ENCODE data around the gene PLXNA2.

Gene PLXNA2

DNA sequence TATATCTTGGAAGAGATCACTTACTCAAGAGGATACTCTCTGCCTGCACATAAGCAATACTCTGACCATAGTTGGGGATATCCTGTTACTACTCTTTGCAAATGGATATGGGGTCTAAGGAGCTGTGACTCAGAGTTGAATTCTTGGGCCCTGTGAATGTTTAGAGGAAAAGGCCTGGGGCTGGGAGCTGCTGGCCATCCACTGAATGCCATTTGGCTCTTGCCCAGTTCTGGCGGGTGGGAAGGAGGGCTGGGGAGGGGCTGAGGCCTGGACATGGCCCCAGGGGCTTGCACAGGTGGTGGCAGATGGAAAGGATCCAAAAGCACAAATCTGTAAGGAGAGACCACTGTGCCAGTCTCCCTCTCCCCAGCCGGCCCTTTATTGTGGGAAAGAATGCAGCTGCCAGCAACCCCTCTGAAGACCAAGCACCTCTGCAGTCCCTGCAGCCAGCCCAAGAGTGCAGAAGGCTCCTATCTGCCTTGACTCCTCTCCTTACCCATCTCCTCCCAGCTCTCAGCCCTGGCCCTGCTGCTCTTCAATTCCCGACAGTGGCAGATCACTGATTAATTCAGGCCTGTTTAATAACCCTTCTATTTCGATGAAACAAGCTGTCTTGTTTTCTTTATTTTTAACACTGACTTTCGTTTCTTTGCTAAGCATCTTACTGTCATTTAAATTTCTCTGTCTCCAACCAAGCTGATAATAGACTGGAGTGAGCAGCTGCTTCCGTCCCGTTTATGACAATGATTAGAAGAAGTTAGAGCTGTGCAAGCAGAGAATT, 12.1 kb downstream of the PLXNA2 start:
- no peaks in the 10 kb centered on the region for H3K36me3 ChIP-seq (replicated peaks; ENCODE audit: low read depth, low read length)
- no peak overlapping the region for H2AFZ ChIP-seq (ENCODE audit: low read depth, low read length)
- H4K20me1 ChIP-seq (ENCODE audit: insufficient read depth, low read length), result no peaks in the 10 kb centered on the region; the same call in 1 of the 2 replicates
- peaks cover 46% of the 10 kb centered on the region for H3K79me2 ChIP-seq (ENCODE audit: low read length)
- H3K27ac ChIP-seq (ENCODE audit: low read length), result no peak overlapping the region
- no peak overlapping the region for H3K4me3 ChIP-seq (ENCODE audit: low read length)
- H3K4me1 ChIP-seq (ENCODE audit: low read length), result peaks cover 35% of the 10 kb centered on the region
- no peak overlapping the region for H3K9ac ChIP-seq (ENCODE audit: low read length)
- TF ChIP-seq CTCF (IDR thresholded peaks at IDR 0.05; ENCODE audit: low read depth, low read length), result no peak
- TF ChIP-seq EZH2phosphoT487 (IDR thresholded peaks at IDR 0.05; ENCODE audit: low read depth), result no peak
- no peaks in the 10 kb centered on the region for H3K27me3 ChIP-seq (ENCODE audit: low read depth, low read length)
- H3K4me2 ChIP-seq (ENCODE audit: low read length), result no peak overlapping the region
- no peaks in the 10 kb centered on the region for H3K9me3 ChIP-seq (ENCODE audit: insufficient read depth, low read length)

DNA sequence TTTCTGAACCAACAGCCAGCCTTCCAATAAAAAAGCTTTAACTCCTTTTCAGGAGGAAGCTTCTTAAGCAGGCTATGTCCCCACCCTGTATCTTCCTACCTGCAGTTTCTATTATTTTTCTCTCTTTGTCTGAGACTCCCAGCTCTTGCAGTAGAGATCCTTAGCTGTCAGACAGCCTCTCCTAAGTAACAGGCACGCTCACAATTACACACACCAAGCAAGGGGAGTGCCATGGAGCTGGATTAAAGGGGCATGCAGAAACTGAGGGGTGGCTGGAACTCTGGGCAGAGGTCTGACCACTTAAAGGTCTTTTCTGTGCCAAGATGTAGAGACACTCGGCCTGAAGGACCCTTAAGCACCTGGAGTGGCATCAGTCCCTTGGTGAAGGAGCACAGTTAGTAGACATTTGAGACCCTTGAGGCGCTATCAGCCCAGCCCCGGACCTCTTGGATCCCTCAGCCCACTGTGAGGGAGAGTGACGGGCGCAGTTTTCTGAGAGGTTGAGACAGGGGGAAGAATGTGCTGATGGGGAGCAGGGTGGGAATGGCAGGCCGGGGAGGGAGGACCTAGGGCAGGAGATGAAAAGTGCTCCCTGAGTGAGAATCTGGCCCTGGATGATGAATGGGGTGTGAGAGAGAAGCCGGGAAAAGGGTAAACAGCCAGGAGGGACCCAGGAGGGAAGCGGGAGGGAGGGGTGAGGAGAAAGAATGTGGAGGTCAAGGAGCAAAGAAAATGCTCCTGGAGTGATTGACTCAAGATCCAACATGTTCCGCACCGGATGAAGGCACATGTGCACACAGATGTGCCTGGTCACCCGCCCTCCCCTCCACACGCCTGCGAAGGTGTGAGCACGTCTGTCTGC, 13.3 kb downstream of the PLXNA2 start:
- H3K27me3 ChIP-seq (ENCODE audit: low read depth, low read length), result no peaks in the 10 kb centered on the region
- no peak overlapping the region for H2AFZ ChIP-seq (ENCODE audit: low read depth, low read length)
- H3K9ac ChIP-seq (ENCODE audit: low read length), result no peak overlapping the region
- no peaks in the 10 kb centered on the region for H3K36me3 ChIP-seq (replicated peaks; ENCODE audit: low read depth, low read length)
- peaks cover 42% of the 10 kb centered on the region for H3K79me2 ChIP-seq (ENCODE audit: low read length)
- no peaks in the 10 kb centered on the region for H3K9me3 ChIP-seq (ENCODE audit: insufficient read depth, low read length)
- H3K4me1 ChIP-seq (ENCODE audit: low read length), result peaks cover 27% of the 10 kb centered on the region
- H4K20me1 ChIP-seq (ENCODE audit: insufficient read depth, low read length), result no peaks in the 10 kb centered on the region; the same call in 1 of the 2 replicates
- H3K4me3 ChIP-seq (ENCODE audit: low read length), result no peak overlapping the region
- no peak overlapping the region for H3K27ac ChIP-seq (ENCODE audit: low read length)
- no peak overlapping the region for H3K4me2 ChIP-seq (ENCODE audit: low read length)
- TF ChIP-seq CTCF (IDR thresholded peaks at IDR 0.05; ENCODE audit: low read depth, low read length), result no peak
- TF ChIP-seq EZH2phosphoT487 (IDR thresholded peaks at IDR 0.05; ENCODE audit: low read depth), result no peak

GRCh38 chr1:208228550-208228949, 15.6 kb downstream of the PLXNA2 start:
- H3K27me3 ChIP-seq (ENCODE audit: low read depth, low read length), result no peaks in the 10 kb centered on the region
- no peak overlapping the region for H3K4me2 ChIP-seq (ENCODE audit: low read length)
- H2AFZ ChIP-seq (ENCODE audit: low read depth, low read length), result no peak overlapping the region
- H3K4me1 ChIP-seq (ENCODE audit: low read length), result peaks cover 10% of the 10 kb centered on the region; the same call in 1 of the 2 replicates
- no peak overlapping the region for H3K9ac ChIP-seq (ENCODE audit: low read length)
- H3K79me2 ChIP-seq (ENCODE audit: low read length), result peaks cover 23% of the 10 kb centered on the region
- no peak overlapping the region for H3K4me3 ChIP-seq (ENCODE audit: low read length)
- TF ChIP-seq CTCF (IDR thresholded peaks at IDR 0.05; ENCODE audit: low read depth, low read length) (no peak), EZH2phosphoT487 (IDR thresholded peaks at IDR 0.05; ENCODE audit: low read depth) (no peak)
- H3K36me3 ChIP-seq (replicated peaks; ENCODE audit: low read depth, low read length), result no peaks in the 10 kb centered on the region
- H3K27ac ChIP-seq (ENCODE audit: low read length), result no peak overlapping the region
- no peaks in the 10 kb centered on the region; the same call in 1 of the 2 replicates for H4K20me1 ChIP-seq (ENCODE audit: insufficient read depth, low read length)
- H3K9me3 ChIP-seq (ENCODE audit: insufficient read depth, low read length), result no peaks in the 10 kb centered on the region

DNA sequence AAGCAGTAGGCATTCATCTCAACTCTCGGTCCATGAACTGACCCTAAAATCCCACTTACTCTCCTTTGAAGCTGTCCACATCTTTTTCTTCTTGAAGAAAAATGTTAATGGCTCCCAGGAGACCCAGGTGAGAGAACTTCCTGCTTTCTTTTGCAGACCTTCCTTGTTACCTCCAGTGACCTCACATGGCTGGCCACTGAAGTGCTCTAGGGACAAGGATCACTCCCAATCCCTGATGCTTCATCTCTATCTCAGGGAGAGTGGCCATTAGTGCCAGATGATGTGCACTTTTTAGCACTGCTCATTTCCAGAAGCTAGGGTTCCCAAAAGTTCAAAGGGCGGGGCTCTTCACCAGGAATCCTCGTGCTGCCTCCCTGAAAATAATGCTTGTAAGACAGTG, 16.2 kb downstream of the PLXNA2 start:
- Histone ChIP-seq H3K4me1 (ENCODE audit: low read length) (peaks cover 10% of the 10 kb centered on the region; the same call in 1 of the 2 replicates), H3K79me2 (ENCODE audit: low read length) (peaks cover 20% of the 10 kb centered on the region), H4K20me1 (ENCODE audit: insufficient read depth, low read length) (no peaks in the 10 kb centered on the region; the same call in 1 of the 2 replicates), H3K36me3 (replicated peaks; ENCODE audit: low read depth, low read length) (no peaks in the 10 kb centered on the region), H3K9ac (ENCODE audit: low read length) (no peak overlapping the region), H3K4me3 (ENCODE audit: low read length) (no peak overlapping the region), H3K4me2 (ENCODE audit: low read length) (no peak overlapping the region), H3K27me3 (ENCODE audit: low read depth, low read length) (no peaks in the 10 kb centered on the region), H2AFZ (ENCODE audit: low read depth, low read length) (no peak overlapping the region), H3K9me3 (ENCODE audit: insufficient read depth, low read length) (no peaks in the 10 kb centered on the region), H3K27ac (ENCODE audit: low read length) (no peak overlapping the region)
- TF ChIP-seq CTCF (IDR thresholded peaks at IDR 0.05; ENCODE audit: low read depth, low read length), result no peak
- TF ChIP-seq EZH2phosphoT487 (IDR thresholded peaks at IDR 0.05; ENCODE audit: low read depth), result no peak
